ENCODE results near the gene TRPV2.
A peak's percentile ranks its signal among the peaks of the same experiment; 100 is the strongest.
"Not testable (repeated sequence)": the region's sequence is repeated elsewhere in the genome, so short reads cannot be mapped to it uniquely, and the experiment has no call there.

Gene TRPV2

DNA sequence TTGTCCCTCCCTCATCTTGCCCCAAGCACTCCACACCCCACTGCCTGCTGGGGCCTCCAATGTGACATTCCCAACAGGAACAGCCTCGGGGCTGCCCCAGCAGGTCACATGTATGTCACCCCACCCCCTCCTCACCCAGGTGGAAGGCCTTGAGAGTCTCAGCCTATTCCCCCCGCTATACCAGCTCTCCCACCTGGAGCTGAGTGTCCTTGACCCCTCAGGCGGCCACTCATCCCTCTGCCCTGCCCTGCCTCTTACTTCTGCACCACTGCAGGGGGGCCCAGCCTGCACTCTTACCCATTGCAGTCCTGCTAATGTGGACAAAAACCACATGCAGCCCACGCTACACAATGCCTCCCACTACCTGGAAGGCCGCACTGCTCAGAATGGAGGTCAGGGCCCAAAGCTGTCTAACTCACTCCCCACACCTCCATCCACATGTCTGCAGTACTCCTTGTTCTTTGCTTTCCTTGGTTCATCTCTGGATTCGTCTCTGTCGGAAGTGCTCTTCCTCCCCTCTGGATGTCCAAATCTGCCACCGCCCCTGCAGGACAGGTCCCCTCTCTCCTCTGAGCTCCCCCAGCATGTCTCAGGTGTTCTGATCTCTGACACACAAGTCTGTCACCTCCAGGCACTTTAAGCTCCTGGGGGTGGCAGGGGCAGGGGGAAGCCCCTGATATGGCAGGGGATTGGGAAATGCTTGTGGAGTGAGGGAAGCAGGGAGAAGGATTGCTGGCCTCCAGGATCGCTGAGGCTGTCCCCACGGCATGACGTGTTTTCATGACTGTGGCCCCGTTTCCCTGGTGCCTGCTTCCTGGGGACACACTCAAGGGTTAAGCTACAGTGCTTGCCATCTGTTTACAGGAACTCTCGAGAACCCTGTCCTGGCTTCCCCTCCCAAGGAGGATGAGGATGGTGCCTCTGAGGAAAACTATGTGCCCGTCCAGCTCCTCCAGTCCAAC is 20.8 kb downstream of the TRPV2 start:
- no peak for DNase-seq (ENCODE audit: low read depth in 2 of 3, low spot score in 2 of 3)

DNA sequence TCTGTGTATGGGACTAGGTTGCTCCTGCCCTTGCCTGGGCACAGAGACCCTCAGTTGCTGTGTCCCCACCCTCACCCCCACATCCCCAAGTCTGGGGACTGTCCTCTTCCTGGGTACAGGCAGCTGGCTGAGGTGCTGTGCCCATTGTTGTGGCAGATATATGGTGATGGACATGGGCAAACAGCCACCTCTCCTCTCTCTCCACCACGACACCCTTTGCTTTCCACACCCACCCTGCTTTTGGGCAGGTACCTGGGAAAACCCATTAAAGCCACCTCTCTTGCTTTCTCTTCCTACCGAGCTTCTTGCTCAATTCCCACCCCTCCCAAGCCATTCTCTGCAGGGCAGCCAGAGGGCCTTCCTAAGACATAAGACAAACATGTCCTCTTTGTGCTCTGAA is 21.7 kb downstream of the TRPV2 start:
- no peak for DNase-seq (ENCODE audit: low read depth in 2 of 3, low spot score in 2 of 3)

DNA sequence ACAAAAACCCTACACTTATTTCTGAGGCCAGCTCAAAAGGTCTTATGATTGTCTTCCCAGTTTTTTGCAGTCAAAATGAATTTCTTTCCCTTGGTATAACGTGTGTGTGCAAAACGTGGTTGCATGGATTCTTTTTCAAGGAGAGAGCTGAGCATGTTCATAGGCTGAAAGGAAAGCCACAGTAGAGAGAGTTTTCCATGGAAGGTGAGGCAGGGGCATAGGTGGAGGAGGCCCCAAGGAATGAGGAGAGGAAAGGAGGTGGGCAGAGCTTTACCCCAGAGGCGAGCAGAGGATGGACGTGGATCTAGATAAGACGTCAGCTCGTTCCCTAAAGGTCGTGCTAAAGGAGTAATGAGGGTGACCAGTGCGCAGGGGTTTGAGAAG is 22.8 kb downstream of the TRPV2 start:
- DNase-seq (ENCODE audit: low read depth in 2 of 3, low spot score in 2 of 3), result no peak

DNA sequence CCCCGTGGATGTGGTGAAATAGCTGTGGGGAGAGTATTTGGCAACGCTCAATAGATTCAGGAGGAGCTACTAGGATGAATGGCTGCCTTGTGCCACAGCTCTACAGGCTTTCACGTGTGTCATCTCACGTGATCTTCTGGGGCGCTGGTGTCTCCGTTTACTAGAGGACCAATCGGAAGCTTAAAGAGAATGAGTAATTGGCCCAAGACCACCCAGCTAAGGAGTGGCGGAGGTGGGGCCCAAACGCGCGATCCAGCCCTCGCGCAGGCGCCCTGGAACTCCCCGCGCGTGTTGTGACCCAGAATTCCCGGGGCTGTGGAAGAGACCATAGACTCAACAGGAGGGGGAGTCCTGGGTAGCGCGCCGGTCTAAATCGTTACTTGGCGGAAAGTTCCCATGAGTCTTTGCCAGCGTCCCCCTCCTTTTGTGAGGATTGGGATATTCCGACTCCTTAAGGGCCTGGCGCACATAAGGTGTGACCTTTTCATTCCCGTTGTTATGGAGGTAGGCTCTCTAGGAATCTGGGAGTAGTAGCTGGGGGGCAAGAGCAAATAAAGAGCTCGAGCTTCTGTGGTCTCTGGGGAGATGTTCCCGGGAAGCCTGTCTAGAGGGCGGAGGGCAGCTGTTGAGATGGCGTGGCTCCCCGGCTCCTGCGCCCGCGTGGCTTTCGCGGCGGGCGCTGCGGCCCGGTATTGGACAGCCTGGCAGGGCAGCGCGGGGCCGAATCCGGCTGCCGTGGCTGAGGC is 23.4 kb downstream of the TRPV2 start:
- peak in 2 of 3 experiments; percentile 86 to 95 for DNase-seq (ENCODE audit: low read depth in 2 of 3, low spot score in 2 of 3)

DNA sequence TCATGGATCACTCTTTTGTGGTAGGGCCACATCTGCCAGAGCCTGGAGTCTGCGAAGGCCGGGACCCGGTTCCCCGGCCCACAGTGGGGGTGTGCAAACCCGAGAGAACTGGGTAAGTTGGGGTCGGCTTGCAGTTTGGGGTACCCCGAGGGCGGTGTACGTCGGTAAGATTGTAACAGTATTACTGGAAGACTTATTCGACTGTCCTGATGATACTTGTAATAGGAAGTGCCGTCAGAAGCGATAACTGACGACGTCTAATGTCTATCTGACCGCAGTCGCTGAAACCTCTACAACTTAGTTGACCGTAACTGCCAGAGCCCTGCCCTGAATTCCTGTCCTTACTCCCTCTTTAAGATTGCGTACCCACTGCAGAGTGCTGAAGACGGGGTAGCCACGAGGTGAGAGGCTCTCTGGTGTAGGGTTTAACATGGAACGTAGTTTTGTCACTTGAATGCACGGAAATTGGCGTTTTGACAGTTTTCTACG is 24.0 kb downstream of the TRPV2 start:
- no peak for DNase-seq (ENCODE audit: low read depth in 2 of 3, low spot score in 2 of 3)

DNA sequence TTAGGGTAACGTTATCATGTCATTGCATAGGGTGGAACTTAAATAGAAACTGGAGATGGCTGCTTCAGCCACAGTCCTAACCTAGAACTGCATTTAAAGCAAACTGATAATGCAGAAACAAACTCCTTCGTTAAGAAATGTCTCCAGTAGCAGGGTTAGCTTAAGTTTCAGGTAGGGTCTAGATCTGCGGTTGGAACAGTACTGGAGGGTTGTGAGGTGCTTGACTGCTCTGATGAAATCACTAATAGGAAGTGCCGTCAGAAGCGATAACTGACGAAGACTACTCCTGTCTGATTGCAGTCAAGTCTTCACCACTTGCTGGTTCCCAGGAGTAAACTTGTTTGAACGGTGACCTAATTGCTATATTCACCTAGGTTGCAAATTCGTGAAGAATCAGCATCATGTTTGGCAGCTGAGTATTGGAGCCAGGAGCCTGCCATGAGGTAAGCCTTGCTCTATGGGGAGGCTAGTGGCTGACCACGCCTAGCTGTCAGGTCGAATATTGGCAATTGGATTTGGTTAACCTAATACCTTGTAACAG is 24.5 kb downstream of the TRPV2 start:
- no peak for DNase-seq (ENCODE audit: low read depth in 2 of 3, low spot score in 2 of 3)

DNA sequence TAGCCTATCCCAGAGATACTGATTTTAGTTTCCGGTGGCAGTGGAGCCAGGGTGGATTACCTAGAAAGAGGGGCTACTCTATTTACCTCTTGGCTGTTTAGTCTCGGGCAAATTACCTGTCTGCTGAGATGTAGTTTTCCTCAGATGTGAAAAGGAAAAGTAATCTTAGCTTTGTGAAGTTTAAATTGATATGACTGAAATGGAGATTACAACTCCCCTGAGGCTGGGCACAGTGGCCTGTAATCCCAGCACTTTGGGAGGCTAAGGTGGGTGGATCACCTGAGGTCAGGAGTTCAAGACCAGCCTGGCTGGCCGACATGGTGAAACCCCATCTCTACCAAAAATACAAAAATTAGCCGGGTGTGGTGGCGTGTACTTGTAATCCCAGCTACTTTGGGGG is 25.0 kb downstream of the TRPV2 start:
- not testable (repeated sequence) for DNase-seq (ENCODE audit: low read depth in 2 of 3, low spot score in 2 of 3)

DNA sequence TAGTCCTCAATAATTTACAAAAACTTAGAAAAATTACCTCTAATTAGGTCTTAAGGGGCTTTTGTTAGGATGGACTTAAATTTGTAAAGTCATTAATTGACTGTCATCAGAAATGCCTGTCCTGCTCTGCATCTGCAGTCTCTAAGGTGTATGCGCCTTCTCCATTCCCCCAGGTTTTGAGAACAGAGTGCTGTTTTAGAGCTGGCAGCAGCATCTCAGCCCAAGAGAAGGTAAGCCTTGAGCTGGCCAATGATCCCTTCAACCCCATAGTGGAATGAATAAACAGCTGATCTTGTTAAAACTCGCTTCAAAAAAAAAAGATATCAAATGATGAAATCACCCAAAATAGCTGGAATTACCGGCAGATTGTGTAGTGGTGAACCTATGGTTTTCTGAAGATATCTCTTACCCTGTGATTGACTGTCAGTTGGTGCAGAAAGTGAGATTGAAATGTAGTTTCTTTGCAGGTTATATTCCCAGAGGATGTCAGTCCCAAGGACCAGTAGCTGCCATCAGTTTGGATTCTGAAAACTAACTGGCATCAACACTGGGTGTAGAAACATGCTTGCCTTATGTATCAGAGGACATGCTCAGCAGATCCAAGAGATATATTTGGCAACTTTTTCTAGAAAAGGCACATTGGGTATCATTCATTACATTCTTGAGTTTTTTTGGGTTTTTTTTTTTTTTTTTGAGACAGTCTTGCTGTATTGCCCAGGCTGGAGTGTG is 25.7 kb downstream of the TRPV2 start:
- no peak for DNase-seq (ENCODE audit: low read depth in 2 of 3, low spot score in 2 of 3)

DNA sequence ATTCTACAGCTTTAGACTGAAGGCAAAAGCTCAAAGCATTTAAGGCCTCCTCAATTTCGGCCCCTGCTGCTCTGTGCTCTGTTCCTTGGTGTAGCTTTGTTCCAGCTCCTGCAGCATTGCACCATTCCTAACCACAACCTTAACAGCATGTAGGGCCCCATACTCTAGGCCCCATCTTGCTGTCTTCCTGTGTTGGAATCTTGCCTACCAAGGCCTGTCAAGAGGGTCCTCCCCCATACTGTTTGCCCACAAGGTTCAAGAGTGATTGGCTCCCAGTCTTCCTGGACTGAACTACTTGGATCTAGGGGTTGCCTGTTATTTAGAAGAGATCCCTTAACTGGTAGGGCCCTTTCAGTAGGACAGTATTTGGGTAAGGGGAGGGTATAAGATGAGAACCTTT is 26.8 kb downstream of the TRPV2 start:
- no peak for DNase-seq (ENCODE audit: low read depth in 2 of 3, low spot score in 2 of 3)

DNA sequence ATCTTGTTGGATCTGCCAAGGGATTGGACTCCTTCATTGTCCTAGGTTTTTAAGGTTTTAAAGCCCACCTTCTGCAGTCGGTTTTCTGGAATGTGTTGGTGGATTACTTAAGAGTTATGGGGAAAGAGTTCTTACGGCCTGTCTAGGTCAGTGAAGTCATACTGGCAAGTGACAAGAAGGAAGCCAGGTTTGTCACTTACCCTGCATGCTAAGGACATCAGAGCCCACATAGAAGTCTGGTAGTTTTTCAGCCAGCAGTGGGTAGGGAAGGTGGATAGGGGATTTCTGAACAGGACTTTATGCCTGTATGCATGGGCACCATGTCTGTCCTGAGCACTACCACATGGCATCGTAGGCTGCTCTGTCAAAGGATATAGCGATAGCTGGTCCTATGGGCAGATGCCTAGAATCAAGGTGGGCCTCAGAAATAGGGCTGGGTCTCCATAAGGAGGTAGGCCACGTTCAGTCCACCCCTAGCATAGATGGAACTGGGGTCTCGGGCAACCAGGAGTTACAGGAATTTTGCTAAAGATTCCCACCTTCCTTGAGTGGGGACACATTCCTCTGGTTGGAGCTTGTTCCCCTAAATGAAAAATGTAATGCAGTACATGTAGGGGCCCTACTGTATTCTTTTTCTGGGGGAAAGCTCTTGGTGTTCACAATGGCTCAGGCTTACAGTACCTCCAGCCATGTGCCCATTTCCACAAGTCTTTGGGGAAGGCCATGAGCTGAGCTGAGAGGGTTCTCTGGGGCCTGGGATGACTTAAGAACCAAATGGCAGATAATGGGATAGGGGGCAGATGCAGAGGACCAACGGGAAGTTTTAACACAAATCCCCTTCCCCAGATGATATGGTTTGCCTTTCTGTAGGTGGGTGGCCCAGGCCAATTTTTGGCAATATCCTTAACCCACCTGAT is 27.5 kb downstream of the TRPV2 start:
- no peak for DNase-seq (ENCODE audit: low read depth in 2 of 3, low spot score in 2 of 3)

DNA sequence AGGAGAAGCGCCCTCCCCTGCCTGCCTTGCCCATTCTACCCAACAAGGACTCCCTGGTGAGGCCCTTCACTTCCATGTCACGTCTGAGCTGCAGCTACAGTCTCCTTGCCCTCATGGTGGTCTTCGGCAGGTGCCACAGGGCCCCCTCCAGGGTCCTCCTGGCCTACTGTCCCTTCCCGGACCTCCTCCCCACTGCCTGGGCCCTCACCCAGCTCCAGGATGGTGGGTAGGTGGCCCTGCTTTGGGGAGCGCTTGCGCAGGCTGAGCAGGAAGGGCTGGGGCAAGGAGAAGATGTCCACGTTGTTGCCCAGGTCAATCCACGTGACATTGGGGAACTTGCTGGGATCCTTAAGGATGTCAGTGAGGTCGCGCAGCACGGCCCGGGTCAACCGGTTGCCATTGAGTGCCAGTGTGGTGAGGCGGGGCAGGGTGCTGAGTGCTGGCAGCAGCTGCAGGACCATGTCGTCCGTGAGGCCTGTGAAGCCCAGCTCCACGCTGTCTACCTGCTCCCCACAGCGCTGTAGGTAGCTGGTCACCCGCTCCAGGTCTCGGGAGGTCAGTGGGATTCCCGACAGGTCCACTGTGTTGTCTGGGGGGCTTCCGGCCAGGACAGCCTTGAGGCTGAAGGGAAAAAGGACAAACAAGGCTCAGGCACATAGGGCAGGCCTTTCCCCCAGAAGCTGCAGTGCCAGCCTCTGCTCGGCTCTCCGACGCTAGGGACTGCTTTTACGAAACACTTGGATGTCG is 28.3 kb downstream of the TRPV2 start:
- no peak for DNase-seq (ENCODE audit: low read depth in 2 of 3, low spot score in 2 of 3)

DNA sequence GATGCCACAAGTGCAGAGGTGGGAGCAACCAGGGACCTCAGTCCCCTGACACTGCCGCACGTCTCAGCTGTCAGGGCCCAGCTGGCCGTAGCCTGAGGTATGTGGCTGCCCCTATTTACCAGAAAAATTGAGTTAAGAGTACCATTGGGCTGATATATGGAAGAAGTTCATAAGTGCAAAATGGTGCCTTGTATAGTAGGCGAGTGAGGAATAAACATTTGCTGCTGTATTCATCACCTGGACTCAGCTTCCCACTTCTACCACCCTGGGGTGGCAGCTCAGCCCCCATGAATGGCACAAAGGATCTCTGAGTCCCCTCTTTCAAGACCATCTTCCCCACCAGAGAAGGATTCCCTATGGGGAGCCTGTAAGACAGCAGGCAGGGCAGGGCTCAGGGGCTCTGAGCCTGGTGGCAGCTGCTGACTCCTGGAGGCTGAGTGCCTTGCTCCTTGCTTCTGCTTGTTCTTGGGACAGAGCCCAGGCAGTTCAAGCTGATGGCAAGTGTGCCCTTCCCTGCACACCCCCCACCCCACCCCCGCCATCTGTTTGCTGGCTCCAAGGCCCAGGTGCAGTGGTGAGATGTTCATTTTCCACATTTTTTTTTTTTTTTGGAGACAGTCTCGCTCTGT is 29.0 kb downstream of the TRPV2 start:
- no peak for DNase-seq (ENCODE audit: low read depth in 2 of 3, low spot score in 2 of 3)

DNA sequence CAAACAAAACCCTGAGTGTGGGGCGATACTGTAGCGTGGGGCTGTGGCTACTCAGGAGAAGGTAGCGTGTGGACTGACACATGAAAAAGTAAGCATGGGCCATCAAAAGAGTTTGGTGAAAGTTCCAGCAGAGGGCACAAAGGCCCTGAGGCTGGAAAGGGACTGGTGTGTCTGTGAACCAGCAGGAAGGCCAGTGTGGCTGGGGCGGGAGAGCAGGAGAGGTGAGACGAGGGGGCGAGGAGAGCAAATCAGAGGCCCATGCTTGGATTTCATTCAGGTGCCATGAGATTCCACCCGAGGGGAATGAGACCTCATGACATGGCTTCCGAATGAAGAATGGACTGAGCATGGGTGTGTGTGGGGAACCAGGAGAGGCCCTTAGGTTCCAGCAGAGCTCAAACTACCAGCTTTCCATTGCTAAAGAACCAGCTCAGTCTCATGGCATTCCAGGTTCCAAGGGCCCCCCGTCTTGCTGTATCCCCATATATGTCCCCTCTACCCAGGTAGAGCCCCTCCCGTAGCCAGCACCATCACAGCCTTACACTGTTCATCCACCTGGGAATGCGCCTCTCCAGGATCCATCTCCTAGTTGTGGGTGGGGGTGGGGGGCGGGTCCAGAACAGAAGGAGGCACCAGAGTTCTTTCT is 31.1 kb downstream of the TRPV2 start:
- no peak for DNase-seq (ENCODE audit: low read depth in 2 of 3, low spot score in 2 of 3)

DNA sequence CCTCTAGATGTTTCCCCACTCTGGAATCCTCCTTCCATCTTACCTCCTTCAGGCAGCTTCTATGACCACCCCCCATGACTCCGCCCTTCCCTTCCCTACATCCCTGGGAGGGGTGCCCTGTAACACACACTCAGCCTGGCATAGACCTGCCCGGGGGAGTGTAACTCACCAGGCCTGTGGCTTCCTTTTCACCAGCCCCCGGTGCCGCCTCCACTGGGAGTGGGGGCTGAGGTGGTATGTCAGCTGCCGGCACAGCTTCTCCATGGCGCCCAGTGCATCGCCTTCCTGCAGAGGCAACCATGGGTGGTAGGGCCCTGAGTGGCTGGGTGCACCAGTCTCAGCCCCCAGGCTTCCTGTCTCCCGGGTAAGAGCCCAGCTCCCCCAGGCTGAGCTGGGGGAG is 32.3 kb downstream of the TRPV2 start:
- DNase-seq (ENCODE audit: low read depth in 2 of 3, low spot score in 2 of 3), result no peak

DNA sequence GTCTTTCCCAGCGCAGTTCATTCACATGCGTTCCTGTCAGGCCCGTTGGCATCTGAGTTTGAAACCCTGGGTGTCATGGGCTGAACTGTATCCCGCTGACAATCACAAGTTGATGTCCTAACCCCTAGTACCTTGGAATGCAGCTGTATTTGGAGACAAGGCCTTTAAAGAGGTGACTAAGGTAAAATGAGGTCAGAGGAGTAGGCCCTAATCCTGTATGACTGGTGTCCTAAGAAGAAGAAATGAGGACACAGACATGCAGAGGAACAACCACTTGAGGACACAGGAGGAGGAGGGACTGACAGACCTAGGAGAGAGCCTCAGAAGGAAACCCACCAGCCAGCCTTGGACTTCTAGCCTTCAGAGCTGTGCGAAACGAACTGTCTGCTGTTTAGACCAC is 33.1 kb downstream of the TRPV2 start:
- DNase-seq (ENCODE audit: low read depth in 2 of 3, low spot score in 2 of 3), result no peak

DNA sequence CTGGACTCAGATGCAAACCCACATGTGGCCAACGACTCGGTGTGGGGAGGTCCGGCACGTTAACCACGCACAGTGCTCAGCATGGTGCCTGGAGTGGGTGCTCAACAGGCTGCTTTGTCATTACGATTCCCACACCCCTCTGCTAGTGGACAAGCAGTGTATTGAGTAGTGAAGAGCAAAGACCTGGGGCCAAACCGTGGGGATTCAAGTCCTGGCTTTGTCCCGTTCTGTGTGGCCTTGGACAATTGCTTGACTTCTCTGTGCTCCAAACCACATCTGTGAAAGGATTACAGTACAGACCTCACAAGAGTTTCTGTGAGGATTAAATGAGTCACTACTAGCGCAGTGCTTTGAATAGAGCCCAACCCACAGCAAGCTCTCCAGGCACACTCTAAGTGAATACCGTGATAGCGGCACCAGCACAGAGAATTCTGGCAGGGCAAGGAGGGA is 33.8 kb downstream of the TRPV2 start:
- DNase-seq (ENCODE audit: low read depth in 2 of 3, low spot score in 2 of 3), result no peak

DNA sequence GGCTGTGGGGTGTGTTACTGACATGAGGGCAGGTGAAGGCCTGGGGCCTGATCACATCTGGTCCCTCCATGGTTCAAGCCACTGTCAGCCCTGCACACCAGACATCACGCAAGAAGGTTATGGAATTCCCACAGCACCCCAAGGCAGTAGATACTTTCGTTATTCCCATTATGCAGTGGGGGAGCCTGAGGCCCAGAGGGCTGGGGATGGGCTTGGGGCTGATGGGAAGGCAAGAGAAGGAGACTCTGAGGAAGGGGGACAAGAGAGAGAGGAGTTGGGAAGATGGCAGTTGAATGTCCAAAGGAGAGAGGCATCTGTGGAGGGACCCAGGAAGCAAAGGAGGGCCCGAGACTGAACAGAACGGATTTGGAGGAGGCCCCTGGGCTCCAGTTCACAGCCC is 34.7 kb downstream of the TRPV2 start:
- no peak for DNase-seq (ENCODE audit: low read depth in 2 of 3, low spot score in 2 of 3)

DNA sequence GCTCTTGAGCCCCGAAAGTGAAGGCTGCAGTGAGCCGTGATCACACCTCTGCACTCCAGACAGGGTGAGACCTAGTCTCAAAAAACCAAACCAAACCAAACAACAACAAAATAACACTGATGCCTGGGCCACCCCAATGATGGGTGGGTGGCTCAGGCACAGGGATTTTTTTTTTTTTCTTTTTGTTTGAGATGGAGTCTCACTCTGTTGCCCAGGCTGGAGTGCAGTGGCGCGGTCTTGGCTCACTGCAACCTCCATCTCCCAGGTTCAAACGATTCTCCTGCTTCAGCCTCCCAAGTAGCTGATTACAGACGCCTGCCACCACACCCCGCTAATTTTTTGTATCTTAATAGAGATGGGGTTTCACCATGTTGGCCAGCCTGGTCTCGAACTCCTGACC is 36.9 kb downstream of the TRPV2 start:
- DNase-seq (ENCODE audit: low read depth in 2 of 3, low spot score in 2 of 3), result not testable (repeated sequence)

DNA sequence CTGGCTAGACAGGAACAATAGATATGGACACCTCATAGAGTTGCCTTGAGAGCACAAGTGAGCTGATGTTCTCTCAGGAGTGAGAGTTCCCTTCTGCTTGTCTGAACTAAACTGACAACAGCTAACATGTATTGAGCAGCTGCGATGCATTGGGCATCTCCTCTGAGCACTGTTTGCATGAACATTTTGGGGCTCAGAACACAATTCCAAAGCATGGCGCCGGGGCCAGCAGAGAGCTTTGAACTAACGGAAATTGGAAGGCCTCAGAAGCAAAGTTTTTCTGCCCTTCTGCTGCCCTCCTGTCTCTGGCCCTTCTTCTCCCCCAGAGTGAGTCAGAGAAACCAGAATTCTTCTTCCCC is 38.1 kb downstream of the TRPV2 start:
- DNase-seq (ENCODE audit: low read depth in 2 of 3, low spot score in 2 of 3), result no peak
